K562 (cell line): Measurements from ENCODE around the gene CLCF1. TPM values are rescaled to one million over a fixed set of nuclear protein-coding genes. Genes with fewer than 3 reads are reported as not detected.
A peak's percentile ranks its signal among the peaks of the same experiment; 100 is the strongest.

Experiments used
- CBX5 ChIP-seq: IDR thresholded peaks from 2 replicates; pipeline ENCODE4 v1.6.1; 2014; ENCODE audit warnings: low read depth, borderline replicate concordance
- CCNT2 ChIP-seq: IDR thresholded peaks from 2 replicates; pipeline ENCODE4 v1.6.1; 2011; ENCODE audit warnings: borderline replicate concordance, low read depth, mild to moderate bottlenecking, moderate library complexity, mixed read lengths, low read length; ENCODE audit not compliant: insufficient read length; ENCODE audit errors: extremely low read depth
- E2F5 ChIP-seq: sonication (generic); formaldehyde crosslinking; IDR thresholded peaks from 2 replicates; pipeline ENCODE4 v1.8.0; 2022; ENCODE audit warnings: mild to moderate bottlenecking, missing genetic modification reagents
- HDAC6 ChIP-seq: IDR thresholded peaks from 2 replicates; pipeline ENCODE4 v1.6.1; 2012; ENCODE audit warnings: low read depth, mild to moderate bottlenecking, control low read depth, inconsistent platforms, low read length, moderate library complexity
- NCOA1 ChIP-seq: fragments of 450-650 bp; IDR thresholded peaks from 2 replicates; pipeline ENCODE4 v1.6.1; 2016; ENCODE audit warnings: low read depth
- NELFE ChIP-seq: IDR thresholded peaks from 2 replicates; pipeline ENCODE4 v1.6.1; 2011; ENCODE audit warnings: mild to moderate bottlenecking; ENCODE audit not compliant: insufficient read depth, insufficient read length
- NKRF ChIP-seq: fragments of 450-650 bp; IDR thresholded peaks from 2 replicates; pipeline ENCODE4 v1.6.1; 2016; ENCODE audit warnings: borderline replicate concordance
- NR0B1 ChIP-seq: fragments of 450-650 bp; IDR thresholded peaks from one replicate; pipeline ENCODE4 v1.6.1; 2018; ENCODE audit warnings: mild to moderate bottlenecking, moderate library complexity; ENCODE audit not compliant: partially characterized antibody
- NR2C1 ChIP-seq, 2 experiments: fragments of 450-650 bp; IDR thresholded peaks; 2 replicates each; pipeline ENCODE4 v1.6.1; 2017; ENCODE audit warnings: mild to moderate bottlenecking in 2 of 2, antibody characterized with exemption in 1 of 2, inconsistent platforms in 1 of 2, missing compliant biosample characterization in 1 of 2, missing genetic modification characterization in 1 of 2
- ZNF561 ChIP-seq: fragments of 450-650 bp; formaldehyde crosslinking; conservative IDR thresholded peaks from 2 replicates; pipeline ENCODE4 v1.4.0; 2020; ENCODE audit warnings: mild to moderate bottlenecking, moderate library complexity
- ZNF695 ChIP-seq: fragments of 450-650 bp; formaldehyde crosslinking; IDR thresholded peaks from 2 replicates; pipeline ENCODE4 v1.4.0; 2020; ENCODE audit warnings: mild to moderate bottlenecking, moderate library complexity
- ZSCAN32 ChIP-seq: fragments of 450-650 bp; formaldehyde crosslinking; IDR thresholded peaks from 2 replicates; pipeline ENCODE4 v1.4.0; 2020; ENCODE audit warnings: mild to moderate bottlenecking, moderate library complexity
- polyA plus RNA-seq, 8 experiments: library from polyadenylated mRNA; depleted of rRNA in 4 of 8; stranded (reverse) in 5 of 8; unstranded in 3 of 8; fragments of >200 nt; fragmentation: Nextera tagmentation in 2 of 8; fragmentation: Illumina TruSeq in 1 of 8; extraction: Ambion mirVana in 2 of 8; extraction: Trizol in 1 of 8; gene quantifications; 2 replicates each; pipeline versions ENCODE4 v1.2.1 to v1.2.3, GENCODE V29; 2011 to 2014; ENCODE audit warnings: inconsistent platforms in 1 of 8, missing spikeins in 1 of 8
- total RNA-seq, 7 experiments: library from RNA; depleted of rRNA in 6 of 7; stranded (reverse); fragments of >200 nt in 6 of 7; fragmentation: Illumina TruSeq in 2 of 7; extraction: Trizol in 2 of 7; gene quantifications; 2 replicates each; pipeline versions ENCODE4 v1.2.1 to v1.2.3, GENCODE V29; 2011 to 2021; ENCODE audit warnings: low replicate concordance in 1 of 7
- TF ChIP-seq, protein P1 (sequence below), 2 experiments: IDR thresholded peaks in 1 of 2; conservative IDR thresholded peaks in 1 of 2; 2 replicates each; pipeline ENCODE4 v1.6.1; 2016; ENCODE audit warnings: low read depth in 2 of 2, mild to moderate bottlenecking in 1 of 2, missing compliant biosample characterization in 1 of 2, missing genetic modification characterization in 1 of 2, moderate library complexity in 1 of 2
- TF ChIP-seq, protein P2 (sequence below): conservative IDR thresholded peaks from 2 replicates; pipeline ENCODE4 v1.6.1; 2011; ENCODE audit warnings: low read depth, mild to moderate bottlenecking, low read length; ENCODE audit not compliant: control insufficient read depth
- TF ChIP-seq, protein P3 (sequence below), 2 experiments: fragments of 450-650 bp in 1 of 2; sonication (generic) in 1 of 2; formaldehyde crosslinking in 1 of 2; IDR thresholded peaks in 1 of 2; conservative IDR thresholded peaks in 1 of 2; 2 replicates each; pipeline versions ENCODE4 v1.6.1 to v1.8.1; 2016 to 2023; ENCODE audit warnings: mild to moderate bottlenecking in 2 of 2, moderate library complexity in 2 of 2, inconsistent platforms in 1 of 2, missing genetic modification reagents in 1 of 2

The CLCF1 gene
- total and polyA plus RNA-seq, 9 of the 15 experiments (the other 6 are each of a cell fraction or from before 2014, with no cell fraction given), result 0.49 to 5.8 (median 3.0) TPM

DNA sequence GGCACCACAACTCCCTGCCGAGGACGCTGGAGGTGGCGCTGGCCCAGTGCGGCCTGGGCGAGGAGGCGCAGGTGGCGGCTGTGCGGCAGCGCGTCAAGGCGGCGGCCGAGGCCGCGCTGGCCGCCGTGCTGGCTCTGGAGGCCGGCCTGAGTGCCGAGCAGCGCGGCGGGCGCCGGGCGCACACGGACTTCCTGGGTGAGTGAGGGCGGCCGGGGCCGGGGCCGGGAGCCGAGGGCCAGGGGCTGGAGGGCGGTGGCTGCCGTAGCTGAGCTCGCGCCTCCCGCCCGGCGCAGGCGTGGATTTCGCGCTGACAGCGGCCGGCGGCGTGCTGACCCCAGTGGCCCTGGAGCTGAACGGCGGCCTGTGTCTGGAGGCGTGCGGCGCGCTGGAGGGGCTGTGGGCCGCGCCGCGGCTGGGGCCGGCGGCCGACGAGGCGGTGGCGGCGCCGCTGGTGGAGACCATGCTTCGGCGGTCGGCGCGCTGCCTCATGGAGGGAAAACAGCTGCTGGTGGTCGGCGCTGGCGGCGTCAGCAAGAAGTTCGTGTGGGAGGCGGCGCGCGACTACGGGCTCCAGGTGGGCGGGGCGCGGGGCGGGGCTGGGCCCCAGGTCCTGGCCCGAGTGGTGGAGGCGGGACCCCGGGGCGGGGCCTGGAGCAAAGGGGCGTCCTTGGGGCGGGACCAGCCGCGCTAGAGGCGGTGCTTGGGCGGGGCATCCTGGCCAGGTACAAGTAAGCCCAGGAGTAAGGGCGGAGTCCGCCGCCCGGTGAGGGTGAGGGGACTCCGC is 47.4 kb upstream of the CLCF1 start (continued):
- TF ChIP-seq NELFE (no peak), NKRF (no peak), NR0B1 (no peak), ZNF561 (CRISPR knock-in tag) (no peak), CCNT2 (peak; percentile 64), ZSCAN32 (no peak), NR2C1 (IDR thresholded peaks at IDR 0.05) (no peak), NR2C1 (tag; IDR thresholded peaks at IDR 0.05) (no peak), E2F5 (CRISPR knock-in tag) (no peak), CBX5 (no peak), NCOA1 (no peak), HDAC6 (no peak), ZNF695 (CRISPR knock-in tag) (no peak)
- TF ChIP-seq, protein P1, sequence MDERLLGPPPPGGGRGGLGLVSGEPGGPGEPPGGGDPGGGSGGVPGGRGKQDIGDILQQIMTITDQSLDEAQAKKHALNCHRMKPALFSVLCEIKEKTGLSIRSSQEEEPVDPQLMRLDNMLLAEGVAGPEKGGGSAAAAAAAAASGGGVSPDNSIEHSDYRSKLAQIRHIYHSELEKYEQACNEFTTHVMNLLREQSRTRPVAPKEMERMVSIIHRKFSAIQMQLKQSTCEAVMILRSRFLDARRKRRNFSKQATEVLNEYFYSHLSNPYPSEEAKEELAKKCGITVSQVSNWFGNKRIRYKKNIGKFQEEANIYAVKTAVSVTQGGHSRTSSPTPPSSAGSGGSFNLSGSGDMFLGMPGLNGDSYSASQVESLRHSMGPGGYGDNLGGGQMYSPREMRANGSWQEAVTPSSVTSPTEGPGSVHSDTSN (CRISPR knock-in tag; IDR thresholded peaks at IDR 0.05; ENCODE audit: low read depth), result no peak
- TF ChIP-seq, protein P1 (tag; conservative IDR thresholded peaks at IDR 0.05; ENCODE audit: low read depth), result no peak
- TF ChIP-seq, protein P2, sequence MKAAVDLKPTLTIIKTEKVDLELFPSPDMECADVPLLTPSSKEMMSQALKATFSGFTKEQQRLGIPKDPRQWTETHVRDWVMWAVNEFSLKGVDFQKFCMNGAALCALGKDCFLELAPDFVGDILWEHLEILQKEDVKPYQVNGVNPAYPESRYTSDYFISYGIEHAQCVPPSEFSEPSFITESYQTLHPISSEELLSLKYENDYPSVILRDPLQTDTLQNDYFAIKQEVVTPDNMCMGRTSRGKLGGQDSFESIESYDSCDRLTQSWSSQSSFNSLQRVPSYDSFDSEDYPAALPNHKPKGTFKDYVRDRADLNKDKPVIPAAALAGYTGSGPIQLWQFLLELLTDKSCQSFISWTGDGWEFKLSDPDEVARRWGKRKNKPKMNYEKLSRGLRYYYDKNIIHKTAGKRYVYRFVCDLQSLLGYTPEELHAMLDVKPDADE, result peak; percentile 55; the same call in 1 of the 2 replicates
- TF ChIP-seq, protein P3, sequence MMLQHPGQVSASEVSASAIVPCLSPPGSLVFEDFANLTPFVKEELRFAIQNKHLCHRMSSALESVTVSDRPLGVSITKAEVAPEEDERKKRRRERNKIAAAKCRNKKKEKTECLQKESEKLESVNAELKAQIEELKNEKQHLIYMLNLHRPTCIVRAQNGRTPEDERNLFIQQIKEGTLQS (IDR thresholded peaks at IDR 0.05), result no peak
- TF ChIP-seq, protein P3 (CRISPR knock-in tag; conservative IDR thresholded peaks at IDR 0.05), result no peak
